RWPE2 (cell line): ENCODE data around the gene SPTLC2.
"Not testable (repeated sequence)": the region's sequence is repeated elsewhere in the genome, so short reads cannot be mapped to it uniquely, and the experiment has no call there.

ENCODE experiments used
- ATAC-seq: fragments of 200-7000 bp; cut with Tn5 transposase; 3 replicates; pipeline ENCODE4 v1.9.1; 2021; ENCODE audit warnings: low read depth
- DNase-seq: peaks from one replicate; pipeline ENCODE4 v3.0.0-alpha.2; 2020; ENCODE audit warnings: low spot score
- H3K27ac ChIP-seq: fragments of 450-650 bp; 2 replicates; pipeline ENCODE4 v1.5.1; 2017; ENCODE audit warnings: mild to moderate bottlenecking; ENCODE audit not compliant: poor library complexity, severe bottlenecking
- H3K27me3 ChIP-seq: fragments of 250-450 bp; sonication (Bioruptor Pico); 2 replicates; pipeline ENCODE4 v1.5.1; 2021; ENCODE audit warnings: mild to moderate bottlenecking, moderate library complexity; ENCODE audit not compliant: insufficient read depth, poor library complexity, severe bottlenecking
- H3K36me3 ChIP-seq: fragments of 250-450 bp; sonication (Bioruptor Pico); 2 replicates; pipeline ENCODE4 v1.5.1; 2020; ENCODE audit warnings: low read depth, mild to moderate bottlenecking, moderate library complexity
- H3K4me1 ChIP-seq: fragments of 250-450 bp; sonication (Bioruptor Pico); 2 replicates; pipeline ENCODE4 v1.5.1; 2021; ENCODE audit warnings: mild to moderate bottlenecking, moderate library complexity; ENCODE audit not compliant: insufficient read depth, poor library complexity, severe bottlenecking
- H3K4me3 ChIP-seq: fragments of 250-450 bp; sonication (Bioruptor Pico); 2 replicates; pipeline ENCODE4 v1.5.1; 2021; ENCODE audit warnings: mild to moderate bottlenecking, moderate library complexity; ENCODE audit not compliant: severe bottlenecking
- H3K9me3 ChIP-seq: fragments of 250-450 bp; sonication (Bioruptor Pico); 2 replicates; pipeline ENCODE4 v1.5.1; 2021; ENCODE audit warnings: mild to moderate bottlenecking, moderate library complexity; ENCODE audit not compliant: severe bottlenecking
- TF ChIP-seq, protein P1 (sequence below): fragments of 450-650 bp; IDR thresholded peaks from one replicate; pipeline ENCODE4 v1.5.1; 2017; ENCODE audit warnings: mild to moderate bottlenecking, moderate library complexity; ENCODE audit not compliant: poor library complexity, severe bottlenecking

Gene SPTLC2

DNA sequence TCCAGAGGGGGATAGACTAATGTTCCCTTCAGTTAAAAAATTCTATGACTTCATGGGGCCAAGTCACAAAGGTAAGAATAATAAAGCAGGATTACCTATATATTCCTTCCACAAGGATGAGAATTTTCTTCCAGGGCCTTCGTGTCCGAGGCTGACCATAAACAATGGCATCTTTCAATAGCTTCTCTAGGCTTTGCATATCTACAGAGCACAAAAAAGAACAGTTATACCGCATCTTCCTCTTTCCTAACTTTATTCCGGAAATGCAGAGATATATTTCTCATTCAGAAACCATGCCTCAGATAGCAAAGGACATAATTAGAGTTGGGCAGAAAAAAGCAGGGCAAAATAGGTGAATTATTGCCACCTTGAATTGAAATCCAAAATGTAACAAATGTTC, 59.5 kb downstream of the SPTLC2 start:
- H3K36me3 ChIP-seq: peaks cover 84% of the 10 kb centered on the region
- no peak overlapping the region for H3K27ac ChIP-seq
- no peaks in the 10 kb centered on the region for H3K4me1 ChIP-seq
- DNase-seq (no peak), ATAC-seq (no peak)
- H3K27me3 ChIP-seq: no peaks in the 10 kb centered on the region
- no peak overlapping the region for H3K4me3 ChIP-seq
- no peaks in the 10 kb centered on the region for H3K9me3 ChIP-seq
- TF ChIP-seq, protein P1, sequence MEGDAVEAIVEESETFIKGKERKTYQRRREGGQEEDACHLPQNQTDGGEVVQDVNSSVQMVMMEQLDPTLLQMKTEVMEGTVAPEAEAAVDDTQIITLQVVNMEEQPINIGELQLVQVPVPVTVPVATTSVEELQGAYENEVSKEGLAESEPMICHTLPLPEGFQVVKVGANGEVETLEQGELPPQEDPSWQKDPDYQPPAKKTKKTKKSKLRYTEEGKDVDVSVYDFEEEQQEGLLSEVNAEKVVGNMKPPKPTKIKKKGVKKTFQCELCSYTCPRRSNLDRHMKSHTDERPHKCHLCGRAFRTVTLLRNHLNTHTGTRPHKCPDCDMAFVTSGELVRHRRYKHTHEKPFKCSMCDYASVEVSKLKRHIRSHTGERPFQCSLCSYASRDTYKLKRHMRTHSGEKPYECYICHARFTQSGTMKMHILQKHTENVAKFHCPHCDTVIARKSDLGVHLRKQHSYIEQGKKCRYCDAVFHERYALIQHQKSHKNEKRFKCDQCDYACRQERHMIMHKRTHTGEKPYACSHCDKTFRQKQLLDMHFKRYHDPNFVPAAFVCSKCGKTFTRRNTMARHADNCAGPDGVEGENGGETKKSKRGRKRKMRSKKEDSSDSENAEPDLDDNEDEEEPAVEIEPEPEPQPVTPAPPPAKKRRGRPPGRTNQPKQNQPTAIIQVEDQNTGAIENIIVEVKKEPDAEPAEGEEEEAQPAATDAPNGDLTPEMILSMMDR: no peak

DNA sequence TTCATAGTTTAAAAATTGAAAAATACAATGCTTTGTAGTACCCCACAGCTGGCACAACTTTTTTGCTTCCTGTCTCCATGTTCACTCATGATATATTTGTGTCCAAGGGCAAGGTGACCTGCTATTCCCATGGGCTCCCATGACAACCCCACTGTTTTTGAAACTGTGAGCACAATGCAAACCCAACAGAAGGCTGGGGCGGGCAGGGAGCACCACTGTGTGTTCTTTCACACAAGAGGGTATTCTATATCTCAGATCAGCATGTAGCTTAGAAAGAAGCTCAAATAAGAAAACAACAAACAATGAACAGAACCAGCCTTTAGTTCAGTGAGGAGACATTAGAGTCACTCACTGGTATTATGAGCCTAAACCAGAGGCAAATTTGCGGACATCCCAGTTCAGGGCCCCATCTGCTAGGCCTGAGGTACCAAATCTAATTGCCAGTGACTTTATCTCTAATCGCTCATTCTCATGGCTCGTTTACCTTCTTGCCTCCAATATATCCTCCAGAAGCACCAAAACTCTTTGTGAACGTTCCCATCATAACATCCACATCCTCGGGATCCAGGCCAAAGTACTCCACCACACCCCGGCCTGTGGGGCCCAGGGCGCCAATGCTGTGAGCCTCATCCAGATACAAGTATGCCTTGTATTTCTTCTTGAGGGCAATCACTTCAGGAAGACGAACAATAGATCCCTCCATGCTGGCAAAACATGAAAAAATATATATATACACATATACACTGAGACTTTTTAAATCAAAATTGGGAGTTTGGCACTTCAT, 61.4 kb downstream of the SPTLC2 start:
- peaks cover 79% of the 10 kb centered on the region for H3K36me3 ChIP-seq
- no peaks in the 10 kb centered on the region for H3K27me3 ChIP-seq
- no peak overlapping the region for H3K4me3 ChIP-seq
- no peak for ATAC-seq
- H3K9me3 ChIP-seq: no peaks in the 10 kb centered on the region
- TF ChIP-seq, protein P1: no peak
- no peak for DNase-seq
- H3K4me1 ChIP-seq: no peaks in the 10 kb centered on the region
- H3K27ac ChIP-seq: no peak overlapping the region

DNA sequence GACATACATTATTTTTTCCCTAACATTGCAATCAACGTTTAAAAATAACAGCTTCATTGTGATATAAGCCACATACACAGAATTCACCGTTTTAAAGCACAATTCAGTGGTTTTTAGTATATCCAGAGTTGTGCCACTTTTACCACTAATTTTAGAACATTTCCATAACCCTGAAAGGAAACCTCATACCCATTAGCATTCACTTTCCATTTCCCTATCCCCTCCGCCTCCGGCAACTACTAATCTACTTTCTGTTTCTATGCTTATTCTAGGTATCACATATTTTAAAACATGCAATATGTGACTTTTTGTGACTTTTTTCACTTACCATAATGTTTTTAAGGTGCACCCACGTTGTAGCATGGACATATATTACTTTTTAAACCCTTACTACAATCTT, 62.2 kb downstream of the SPTLC2 start:
- TF ChIP-seq, protein P1: no peak
- Histone ChIP-seq H3K4me1 (no peaks in the 10 kb centered on the region), H3K4me3 (no peak overlapping the region), H3K27ac (no peak overlapping the region), H3K36me3 (peaks cover 79% of the 10 kb centered on the region), H3K9me3 (no peaks in the 10 kb centered on the region), H3K27me3 (no peaks in the 10 kb centered on the region)
- DNase-seq (no peak), ATAC-seq (no peak)

DNA sequence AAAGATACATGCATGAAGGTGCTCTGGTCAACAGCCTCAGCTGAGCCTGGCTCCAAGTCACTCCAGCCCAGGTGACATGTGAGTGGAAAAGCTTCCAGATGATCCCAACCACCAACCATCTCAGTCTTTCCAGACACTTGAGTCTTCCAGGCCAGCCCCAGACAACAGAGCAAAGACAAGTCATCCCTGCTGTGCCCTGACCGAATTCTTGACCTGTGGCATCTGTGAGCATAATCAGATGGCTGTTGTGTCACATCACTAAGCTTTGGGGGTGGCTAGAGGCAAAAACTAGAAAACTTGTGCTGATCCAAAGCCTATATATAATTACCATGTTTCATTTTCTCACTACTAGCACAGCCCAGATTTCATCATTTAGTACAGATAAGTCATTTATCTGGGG, 67.0 kb downstream of the SPTLC2 start:
- ATAC-seq (no peak), DNase-seq (no peak)
- TF ChIP-seq, protein P1: no peak
- no peaks in the 10 kb centered on the region for H3K9me3 ChIP-seq
- H3K27me3 ChIP-seq: no peaks in the 10 kb centered on the region
- no peaks in the 10 kb centered on the region for H3K4me1 ChIP-seq
- H3K4me3 ChIP-seq: no peak overlapping the region
- peaks cover 69% of the 10 kb centered on the region for H3K36me3 ChIP-seq
- no peak overlapping the region for H3K27ac ChIP-seq

DNA sequence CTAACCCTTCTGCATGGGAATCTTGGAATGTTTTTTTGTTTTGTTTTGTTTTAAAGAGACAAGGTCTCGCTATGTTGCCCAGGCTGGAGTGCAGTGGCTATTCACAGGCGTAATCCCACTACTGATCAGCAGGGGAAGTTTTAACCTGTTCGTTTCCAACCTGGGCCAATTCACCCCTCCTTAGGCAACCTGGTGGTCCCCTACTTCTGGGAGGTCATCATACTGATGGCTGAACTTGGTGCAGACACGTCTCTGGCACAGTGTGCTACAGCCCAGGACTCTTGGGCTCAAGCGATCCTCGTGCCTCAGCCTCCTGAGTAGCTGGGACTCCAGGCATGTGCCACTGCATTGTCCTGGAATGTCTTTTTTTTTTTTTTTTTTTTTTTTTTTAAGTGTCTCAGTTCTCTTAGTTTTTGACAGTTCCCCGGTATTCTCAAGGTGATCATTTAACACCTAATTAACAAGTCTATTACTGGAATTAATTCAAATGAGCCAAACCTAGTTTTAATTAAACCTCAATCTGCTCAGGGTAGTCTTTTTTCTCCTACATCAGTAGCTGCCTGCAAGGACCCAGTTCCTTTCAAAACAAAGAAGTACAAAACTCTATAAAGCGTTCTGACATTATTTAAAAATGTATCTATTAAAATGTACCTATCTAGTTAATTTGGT, 68.8 kb downstream of the SPTLC2 start:
- Histone ChIP-seq H3K27me3 (no peaks in the 10 kb centered on the region), H3K4me1 (no peaks in the 10 kb centered on the region), H3K4me3 (no peak overlapping the region), H3K9me3 (no peaks in the 10 kb centered on the region), H3K36me3 (peaks cover 70% of the 10 kb centered on the region), H3K27ac (no peak overlapping the region)
- no peak for DNase-seq
- ATAC-seq: no peak
- TF ChIP-seq, protein P1: peak; percentile 9

DNA sequence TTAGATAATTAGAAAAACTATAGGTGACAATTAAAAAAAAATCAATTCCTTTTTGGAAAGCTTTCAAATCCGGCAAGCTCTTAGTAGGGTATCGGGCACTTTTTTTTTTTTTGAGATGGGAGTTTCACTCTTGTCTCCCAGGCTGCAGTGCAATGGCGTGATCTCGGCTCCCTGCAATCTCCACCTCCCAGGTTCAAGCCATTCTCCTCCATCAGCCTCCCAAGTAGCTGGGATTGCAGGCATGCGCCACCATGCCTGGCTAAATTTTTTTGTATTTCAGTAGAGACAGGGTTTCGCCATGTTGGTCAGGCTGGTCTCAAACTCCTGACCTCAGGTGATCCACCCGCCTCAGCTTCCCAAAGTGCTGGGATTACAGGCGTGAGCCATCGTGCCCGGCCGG, 71.3 kb downstream of the SPTLC2 start:
- not testable (repeated sequence) for DNase-seq, H3K27me3 ChIP-seq, H3K9me3 ChIP-seq, H3K4me1 ChIP-seq, H3K4me3 ChIP-seq, ATAC-seq, H3K27ac ChIP-seq
- peaks cover 66% of the 10 kb centered on the region for H3K36me3 ChIP-seq
